Activated CD8-positive, alpha-beta memory T cell treated with anti-CD3 and anti-CD28 coated beads for 1 hour (primary cell): ENCODE measurements around the gene SCAF8.
"Not testable (repeated sequence)": the region's sequence is repeated elsewhere in the genome, so short reads cannot be mapped to it uniquely, and the experiment has no call there.

ENCODE experiments used
- DNase-seq, 2 donors: peaks; one replicate each; pipeline ENCODE4 v3.0.0-alpha.2; 2020; ENCODE audit warnings: low read depth in 1 of 2; ENCODE audit errors: extremely low read depth in 1 of 2

SCAF8 gene

GRCh38 chr6:154733183-154733625 lies at the start of gene SCAF8:
Gene SCAF8, plus strand, starts transcription at chr6:154733416. Its CDS starts 485 bp downstream, at chr6:154733901.
- DNase-seq = peak; percentile 42 to 79

- no peak for DNase-seq
Observed at GRCh38 chr6:154683756-154684523, 49.3 kb upstream of the SCAF8 start.

GRCh38 chr6:154686162-154686561 lies 47.1 kb upstream of the SCAF8 start:
- no peak for DNase-seq

GRCh38 chr6:154689493-154690255 lies 43.5 kb upstream of the SCAF8 start:
- DNase-seq = no peak

GRCh38 chr6:154690857-154691256 lies 42.4 kb upstream of the SCAF8 start:
- no peak for DNase-seq

GRCh38 chr6:154696661-154697060 lies 36.6 kb upstream of the SCAF8 start:
- no peak for DNase-seq

GRCh38 chr6:154703124-154703523 lies 30.1 kb upstream of the SCAF8 start:
- no peak for DNase-seq

GRCh38 chr6:154705471-154706113 lies 27.6 kb upstream of the SCAF8 start:
- DNase-seq = no peak

GRCh38 chr6:154706389-154706788 lies 26.8 kb upstream of the SCAF8 start:
- no peak for DNase-seq

- no peak for DNase-seq
Observed at GRCh38 chr6:154709621-154710020, 23.6 kb upstream of the SCAF8 start.

- DNase-seq = no peak
Observed at GRCh38 chr6:154710689-154711088, 22.5 kb upstream of the SCAF8 start.

GRCh38 chr6:154715446-154715845 lies 17.8 kb upstream of the SCAF8 start:
- no peak for DNase-seq

GRCh38 chr6:154716350-154716749 lies 16.9 kb upstream of the SCAF8 start:
- not testable (repeated sequence) for DNase-seq

- DNase-seq = no peak
Observed at GRCh38 chr6:154719433-154719832, 13.8 kb upstream of the SCAF8 start.

GRCh38 chr6:154719854-154720253 lies 13.4 kb upstream of the SCAF8 start:
- DNase-seq = no peak

GRCh38 chr6:154721460-154721859 lies 11.8 kb upstream of the SCAF8 start:
- no peak for DNase-seq

- DNase-seq = no peak
Observed at GRCh38 chr6:154726887-154727286, 6.3 kb upstream of the SCAF8 start.

GRCh38 chr6:154731296-154732218 lies 1.7 kb upstream of the SCAF8 start:
- DNase-seq = no peak

- no peak for DNase-seq
Observed at GRCh38 chr6:154732538-154733182, 556 bp upstream of the SCAF8 start.
